ENCODE results near the gene KNG1.

KNG1 gene

GRCh38 chr3:186782542-186783057 is 65.4 kb downstream of the KNG1 start:
- DNase-seq, result no peak

GRCh38 chr3:186783058-186783730 is 66.0 kb downstream of the KNG1 start, which contains the start of gene EIF4A2:
TSS of gene EIF4A2 (plus strand) at chr3:186783577. CDS start at chr3:186783611, 34 bp downstream.
- DNase-seq, result peak; percentile 80 to 91 (median 84)

GRCh38 chr3:186783731-186784515 is 66.8 kb downstream of the KNG1 start:
- peak; percentile 43 to 77 (median 63) for DNase-seq

- no peak for DNase-seq
Measured at GRCh38 chr3:186784820-186785494, 67.8 kb downstream of the KNG1 start.

- no peak for DNase-seq
Measured at GRCh38 chr3:186785495-186786018, 68.4 kb downstream of the KNG1 start.

- DNase-seq, result no peak
Measured at GRCh38 chr3:186786922-186787321, 69.8 kb downstream of the KNG1 start.

GRCh38 chr3:186787642-186788481 is 70.7 kb downstream of the KNG1 start:
- no peak for DNase-seq

- no peak for DNase-seq
Measured at GRCh38 chr3:186788482-186789370, 71.6 kb downstream of the KNG1 start.

GRCh38 chr3:186789554-186790260 is 72.5 kb downstream of the KNG1 start:
- no peak for DNase-seq

- DNase-seq, result no peak
Measured at GRCh38 chr3:186790261-186790981, 73.3 kb downstream of the KNG1 start.

Data from activated naive CD4-positive, alpha-beta T cell (primary cell).